Upper lobe of left lung (tissue), 6 donors: ENCODE measurements around the gene SQSTM1. TPM values are rescaled to one million over a fixed set of nuclear protein-coding genes. Genes with fewer than 3 reads are reported as not detected.

Source experiments
- ATAC-seq, 2 donors: fragments of 200-7000 bp; cut with Tn5 transposase; one replicate each; pipeline ENCODE4 v1.9.1; 2022; ENCODE audit warnings: mild to moderate bottlenecking in 2 of 2, moderate library complexity in 2 of 2; ENCODE audit not compliant: low FRiP score in 2 of 2
- DNase-seq, 2 donors: peaks; one replicate each; pipeline ENCODE4 v3.0.0-alpha.2; 2019 to 2020
- H3K27ac ChIP-seq, 4 donors: fragments of 200-600 bp; sonication (generic); one replicate each; pipeline ENCODE4 v1.5.1; 2016 to 2019
- H3K27me3 ChIP-seq, 4 donors: fragments of 200-600 bp; sonication (generic); one replicate each; pipeline ENCODE4 v1.5.1; 2017 to 2019
- H3K36me3 ChIP-seq, 4 donors: fragments of 200-600 bp; sonication (generic); one replicate each; pipeline ENCODE4 v1.5.1; 2016 to 2019
- H3K4me1 ChIP-seq, 4 donors: fragments of 200-600 bp; sonication (generic); one replicate each; pipeline ENCODE4 v1.5.1; 2018 to 2019
- H3K4me3 ChIP-seq, 4 donors: fragments of 200-600 bp; sonication (generic); one replicate each; pipeline ENCODE4 v1.5.1; 2017 to 2019; ENCODE audit warnings: mild to moderate bottlenecking in 2 of 4, moderate library complexity in 1 of 4
- H3K9me3 ChIP-seq, 4 donors: fragments of 200-600 bp; sonication (generic); one replicate each; pipeline ENCODE4 v1.5.1; 2018 to 2019
- EP300 ChIP-seq, 4 donors: sonication (generic); formaldehyde crosslinking; IDR thresholded peaks; one replicate each; pipeline ENCODE4 v1.5.1; 2017; ENCODE audit warnings: antibody characterized with exemption in 4 of 4, control low read depth in 2 of 4
- POLR2A ChIP-seq, 4 donors: fragments of 450-650 bp; IDR thresholded peaks; one replicate each; pipeline ENCODE4 v1.5.1; 2016 to 2017; ENCODE audit warnings: antibody characterized with exemption in 4 of 4, mild to moderate bottlenecking in 2 of 4
- POLR2AphosphoS5 ChIP-seq, 2 donors: sonication (generic); formaldehyde crosslinking; IDR thresholded peaks; one replicate each; pipeline ENCODE4 v1.5.1; 2017; ENCODE audit warnings: antibody characterized with exemption in 2 of 2
- WGBS, 2 donors: methylation state at CpG; one replicate each; pipeline ENCODE4 v1.1.5; 2017 to 2018; 5-methylcytosine and 5-hydroxymethylcytosine counted together
- total RNA-seq, 6 donors: library from RNA; depleted of rRNA in 4 of 6; stranded (reverse); fragments of >200 nt in 4 of 6; gene quantifications; one replicate each; pipeline versions ENCODE4 v1.1.0 to v1.2.1, GENCODE V29; 2016 to 2021
- TF ChIP-seq, protein P1 (sequence below), 6 experiments: fragments of 450-650 bp in 4 of 6; fragments of 200-600 bp in 2 of 6; sonication (generic) in 2 of 6; IDR thresholded peaks; one replicate each; pipeline ENCODE4 v1.5.1; 2016 to 2019; ENCODE audit warnings: antibody characterized with exemption in 6 of 6
- donor health status: DM: no; HTN: no; CAD: no; lungs with moderate emphysema.
- donor health status: DM: no; HTN: yes; CAD: no; lungs with severe emphysema.

SQSTM1 gene
- total RNA-seq, 6 donors from 2014 or later: 390 to 666 (median 574) TPM

DNA sequence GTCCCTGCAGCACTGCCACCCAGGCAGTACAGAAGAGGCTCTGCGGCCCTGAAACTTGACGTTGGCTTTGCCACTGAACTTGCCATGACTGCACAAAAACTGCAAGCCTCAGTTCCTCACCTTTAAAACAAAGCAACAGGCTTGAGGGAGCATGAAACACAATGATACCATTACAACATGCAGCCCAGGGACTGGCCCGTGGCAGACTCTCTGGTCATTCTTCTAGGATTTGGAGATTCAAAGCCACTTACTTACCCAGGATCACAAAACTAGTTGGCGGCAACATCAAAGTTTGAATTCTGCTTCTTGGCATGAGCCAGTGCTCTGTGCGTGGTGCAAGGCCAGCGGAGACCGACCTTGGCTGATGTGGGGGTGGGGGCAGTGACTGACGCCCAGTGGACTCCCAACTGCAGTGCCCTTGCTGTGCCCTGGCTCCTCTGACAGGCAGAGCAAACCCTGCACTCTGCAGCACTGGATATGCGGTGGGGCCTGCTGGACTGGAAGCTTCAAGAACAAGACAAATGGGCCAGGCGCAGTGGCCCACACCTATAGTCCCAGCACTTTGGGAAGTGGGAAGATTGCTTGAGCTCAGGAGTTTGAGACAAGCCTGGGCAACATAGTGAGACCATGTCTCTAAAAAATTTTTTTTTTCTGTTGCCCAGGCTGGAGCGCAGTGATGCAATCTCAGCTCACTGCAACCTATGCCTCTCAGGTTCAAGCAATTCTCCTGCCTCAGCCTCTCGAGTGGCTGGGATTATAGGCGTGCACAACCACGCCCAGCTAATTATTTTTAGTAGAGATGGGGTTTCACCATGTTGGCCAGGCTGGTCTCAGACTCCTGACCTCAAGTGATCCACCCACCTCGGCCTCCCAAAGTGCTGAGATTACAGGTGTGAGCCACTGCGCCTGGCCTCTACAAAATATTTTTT lies 18.9 kb downstream of the SQSTM1 start:
- ATAC-seq: peak in 1 of 2 donors; percentile 20
- Histone ChIP-seq H3K4me1 (peaks cover 4 to 19% (median 12%) of the 10 kb centered on the region in 4 donors), H3K9me3 (no peaks in the 10 kb centered on the region), H3K36me3 (peaks cover 26 to 75% (median 48%) of the 10 kb centered on the region in 4 donors), H3K4me3 (no peak overlapping the region), H3K27ac (no peak overlapping the region), H3K27me3 (no peaks in the 10 kb centered on the region)
- DNase-seq: peak in 1 of 2 donors; percentile 64
- WGBS, 2 donors: 82 to 83% methylated on average over 12 to 16 of the region's 16 CpGs
- TF ChIP-seq, protein P1, sequence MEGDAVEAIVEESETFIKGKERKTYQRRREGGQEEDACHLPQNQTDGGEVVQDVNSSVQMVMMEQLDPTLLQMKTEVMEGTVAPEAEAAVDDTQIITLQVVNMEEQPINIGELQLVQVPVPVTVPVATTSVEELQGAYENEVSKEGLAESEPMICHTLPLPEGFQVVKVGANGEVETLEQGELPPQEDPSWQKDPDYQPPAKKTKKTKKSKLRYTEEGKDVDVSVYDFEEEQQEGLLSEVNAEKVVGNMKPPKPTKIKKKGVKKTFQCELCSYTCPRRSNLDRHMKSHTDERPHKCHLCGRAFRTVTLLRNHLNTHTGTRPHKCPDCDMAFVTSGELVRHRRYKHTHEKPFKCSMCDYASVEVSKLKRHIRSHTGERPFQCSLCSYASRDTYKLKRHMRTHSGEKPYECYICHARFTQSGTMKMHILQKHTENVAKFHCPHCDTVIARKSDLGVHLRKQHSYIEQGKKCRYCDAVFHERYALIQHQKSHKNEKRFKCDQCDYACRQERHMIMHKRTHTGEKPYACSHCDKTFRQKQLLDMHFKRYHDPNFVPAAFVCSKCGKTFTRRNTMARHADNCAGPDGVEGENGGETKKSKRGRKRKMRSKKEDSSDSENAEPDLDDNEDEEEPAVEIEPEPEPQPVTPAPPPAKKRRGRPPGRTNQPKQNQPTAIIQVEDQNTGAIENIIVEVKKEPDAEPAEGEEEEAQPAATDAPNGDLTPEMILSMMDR (IDR thresholded peaks at IDR 0.05): no peak
- TF ChIP-seq POLR2AphosphoS5 (IDR thresholded peaks at IDR 0.05): no peak
- TF ChIP-seq EP300 (IDR thresholded peaks at IDR 0.05): no peak
- peak in 1 of 4 donors; percentile 25 for TF ChIP-seq POLR2A (IDR thresholded peaks at IDR 0.05)

DNA sequence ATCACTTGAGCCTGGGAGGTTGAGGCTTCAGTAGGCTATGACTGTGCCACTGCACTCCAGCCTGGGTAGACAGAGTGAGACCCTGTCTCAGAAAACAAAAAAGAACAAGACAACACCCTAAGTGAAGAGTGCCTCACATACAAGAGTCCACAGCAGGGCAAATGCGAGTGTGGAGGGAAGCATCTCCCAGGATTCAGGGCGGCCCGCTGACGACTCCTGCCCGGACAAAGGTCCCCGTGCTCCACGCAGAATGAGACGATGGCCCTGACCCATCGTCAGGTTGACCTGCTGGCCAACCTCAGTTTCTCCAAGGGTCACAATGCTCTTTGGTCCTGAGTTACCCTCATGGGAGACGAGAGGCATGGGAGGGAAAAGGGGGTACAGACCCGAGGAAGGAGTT lies 19.6 kb downstream of the SQSTM1 start:
- DNase-seq (no peak), ATAC-seq (no peak)
- Histone ChIP-seq H3K9me3 (no peaks in the 10 kb centered on the region), H3K27ac (no peak overlapping the region), H3K36me3 (peaks cover 26 to 72% (median 43%) of the 10 kb centered on the region in 4 donors), H3K4me1 (peaks cover 4 to 19% (median 12%) of the 10 kb centered on the region in 4 donors), H3K27me3 (no peaks in the 10 kb centered on the region), H3K4me3 (no peak overlapping the region)
- TF ChIP-seq POLR2AphosphoS5 (IDR thresholded peaks at IDR 0.05) (no peak), EP300 (IDR thresholded peaks at IDR 0.05) (no peak), POLR2A (IDR thresholded peaks at IDR 0.05) (no peak)
- TF ChIP-seq, protein P1 (IDR thresholded peaks at IDR 0.05): no peak
- WGBS, 2 donors: 95 to 97% methylated on average over 11 of the region's 11 CpGs

DNA sequence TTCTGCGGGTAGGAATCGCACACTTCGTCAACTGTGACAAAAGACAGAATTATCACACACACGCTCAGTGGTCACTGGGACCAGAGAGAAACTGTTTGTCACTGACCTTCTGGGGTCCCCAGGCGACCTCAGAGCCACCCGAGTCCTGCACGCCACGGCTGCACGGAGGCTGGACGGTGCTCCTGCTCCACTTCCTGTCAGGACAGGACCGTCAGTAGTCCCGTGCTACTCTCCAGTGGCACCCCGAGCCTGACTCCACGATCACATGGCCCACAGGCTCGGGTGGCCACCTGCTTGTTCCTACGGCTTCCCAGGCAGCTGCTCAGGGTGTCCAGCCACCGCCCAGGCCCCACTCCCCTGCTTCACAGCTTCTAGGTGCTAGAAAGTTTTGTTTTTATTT lies 20.1 kb downstream of the SQSTM1 start:
- ATAC-seq (no peak), DNase-seq (peak in 1 of 2 donors; percentile 62)
- 95% methylated on average over 11 to 17 of the region's 17 CpGs for WGBS, 2 donors

DNA sequence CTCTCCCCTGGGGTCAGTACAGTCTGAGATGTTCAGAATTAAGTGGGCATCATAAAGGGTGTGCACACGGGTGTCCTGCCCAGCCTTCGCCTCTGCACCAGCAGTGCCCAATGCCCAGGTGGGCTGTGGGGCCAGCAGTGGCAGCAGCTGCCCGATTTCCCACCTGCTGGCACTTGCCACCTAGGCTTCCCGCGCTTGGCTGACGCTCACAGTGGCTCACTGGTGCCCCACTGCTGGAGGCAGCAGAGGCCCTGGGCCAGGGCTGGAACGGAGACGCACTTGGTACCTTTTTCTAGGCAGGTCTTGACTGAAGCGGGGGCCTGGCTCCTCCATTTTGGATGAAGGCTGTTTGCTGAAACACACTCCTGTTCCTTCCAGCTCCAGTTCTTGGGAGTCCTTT lies 20.9 kb downstream of the SQSTM1 start:
- TF ChIP-seq POLR2AphosphoS5 (IDR thresholded peaks at IDR 0.05): no peak
- TF ChIP-seq, protein P1 (IDR thresholded peaks at IDR 0.05): no peak
- TF ChIP-seq EP300 (IDR thresholded peaks at IDR 0.05): no peak
- no peak for TF ChIP-seq POLR2A (IDR thresholded peaks at IDR 0.05)
- DNase-seq (peak in 1 of 2 donors; percentile 56), ATAC-seq (no peak)
- WGBS, 2 donors: 98 to 100% methylated on average over 5 to 9 of the region's 9 CpGs
- no peak overlapping the region for H3K4me3 ChIP-seq
- H3K4me1 ChIP-seq: peaks cover under 1 to 11% (median 6%) of the 10 kb centered on the region in 4 donors
- H3K27me3 ChIP-seq: no peaks in the 10 kb centered on the region
- H3K36me3 ChIP-seq: peaks cover 15 to 68% (median 31%) of the 10 kb centered on the region in 4 donors
- no peaks in the 10 kb centered on the region for H3K9me3 ChIP-seq
- H3K27ac ChIP-seq: no peak overlapping the region

More for the DNA sequence above, 20.1 kb downstream of the SQSTM1 start:
- Histone ChIP-seq H3K27ac (no peak overlapping the region), H3K9me3 (no peaks in the 10 kb centered on the region), H3K27me3 (no peaks in the 10 kb centered on the region), H3K36me3 (peaks cover 23 to 69% (median 38%) of the 10 kb centered on the region in 4 donors), H3K4me1 (peaks cover 4 to 19% (median 12%) of the 10 kb centered on the region in 4 donors), H3K4me3 (no peak overlapping the region)
- TF ChIP-seq POLR2A (IDR thresholded peaks at IDR 0.05) (no peak), POLR2AphosphoS5 (IDR thresholded peaks at IDR 0.05) (no peak), EP300 (IDR thresholded peaks at IDR 0.05) (no peak)
- TF ChIP-seq, protein P1 (IDR thresholded peaks at IDR 0.05): no peak
